ENCODE measurements around the gene PLB1.

PLB1 gene

GRCh38 chr2:28492282-28492681, 3.6 kb upstream of the PLB1 start:
- no peak overlapping the region for H3K27ac ChIP-seq (replicated peaks)
- TF ChIP-seq POLR2AphosphoS5 (IDR thresholded peaks at IDR 0.05; ENCODE audit: low read depth) (no peak), SPI1 (IDR thresholded peaks at IDR 0.05; ENCODE audit: borderline replicate concordance, low read depth) (no peak), CTCF (IDR thresholded peaks at IDR 0.05; ENCODE audit: insufficient read depth, low read length) (no peak), GABPA (IDR thresholded peaks at IDR 0.05; ENCODE audit: low read depth) (no peak), REST (IDR thresholded peaks at IDR 0.05; ENCODE audit: insufficient replicate concordance, low read depth) (no peak)
- no peak for DNase-seq (ENCODE audit: low read depth in 1 of 2, low spot score in 1 of 2)
- H3K4me3 ChIP-seq (replicated peaks; ENCODE audit: insufficient read depth, low read length): no peak overlapping the region
- no peaks in the 10 kb centered on the region for H3K27me3 ChIP-seq (ENCODE audit: insufficient read depth, poor library complexity, severe bottlenecking)

GRCh38 chr2:28493636-28494035, 2.2 kb upstream of the PLB1 start:
- no peak for DNase-seq (ENCODE audit: low read depth in 1 of 2, low spot score in 1 of 2)
- Histone ChIP-seq H3K4me3 (replicated peaks; ENCODE audit: insufficient read depth, low read length) (no peak overlapping the region), H3K27ac (replicated peaks) (no peak overlapping the region), H3K27me3 (ENCODE audit: insufficient read depth, poor library complexity, severe bottlenecking) (no peaks in the 10 kb centered on the region)
- TF ChIP-seq POLR2AphosphoS5 (IDR thresholded peaks at IDR 0.05; ENCODE audit: low read depth): no peak
- TF ChIP-seq REST (IDR thresholded peaks at IDR 0.05; ENCODE audit: insufficient replicate concordance, low read depth): no peak
- TF ChIP-seq SPI1 (IDR thresholded peaks at IDR 0.05; ENCODE audit: borderline replicate concordance, low read depth): no peak
- no peak for TF ChIP-seq CTCF (IDR thresholded peaks at IDR 0.05; ENCODE audit: insufficient read depth, low read length)
- no peak for TF ChIP-seq GABPA (IDR thresholded peaks at IDR 0.05; ENCODE audit: low read depth)

GRCh38 chr2:28496781-28497180, 921 bp downstream of the PLB1 start:
- no peak overlapping the region for H3K4me3 ChIP-seq (replicated peaks; ENCODE audit: insufficient read depth, low read length)
- no peaks in the 10 kb centered on the region for H3K27me3 ChIP-seq (ENCODE audit: insufficient read depth, poor library complexity, severe bottlenecking)
- no peak for TF ChIP-seq SPI1 (IDR thresholded peaks at IDR 0.05; ENCODE audit: borderline replicate concordance, low read depth)
- no peak for TF ChIP-seq CTCF (IDR thresholded peaks at IDR 0.05; ENCODE audit: insufficient read depth, low read length)
- TF ChIP-seq POLR2AphosphoS5 (IDR thresholded peaks at IDR 0.05; ENCODE audit: low read depth): no peak
- no peak for TF ChIP-seq GABPA (IDR thresholded peaks at IDR 0.05; ENCODE audit: low read depth)
- no peak for TF ChIP-seq REST (IDR thresholded peaks at IDR 0.05; ENCODE audit: insufficient replicate concordance, low read depth)
- no peak for DNase-seq (ENCODE audit: low read depth in 1 of 2, low spot score in 1 of 2)
- H3K27ac ChIP-seq (replicated peaks): no peak overlapping the region
